ENCODE measurements around the gene FIG4.
"Not testable (repeated sequence)": the region's sequence is repeated elsewhere in the genome, so short reads cannot be mapped to it uniquely, and the experiment has no call there.

The FIG4 gene

DNA sequence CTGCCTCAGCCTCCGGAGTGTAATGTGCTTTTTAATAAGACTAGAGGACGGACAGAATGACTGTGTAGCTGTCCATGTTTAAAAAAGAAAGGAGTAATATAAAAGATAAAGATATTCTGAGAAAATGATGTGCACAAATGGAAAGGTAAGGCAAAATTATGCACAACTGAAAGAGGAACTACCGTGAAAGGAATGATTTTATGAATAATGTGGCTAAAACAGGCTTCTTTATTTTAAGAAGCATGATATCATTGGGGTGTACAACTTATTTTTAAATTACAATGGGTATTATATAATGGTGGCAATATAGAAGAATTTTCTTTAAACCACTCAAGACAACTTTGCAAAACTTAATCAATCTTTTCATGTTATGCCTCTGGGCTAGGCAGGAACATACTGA, 78.1 kb downstream of the FIG4 start:
- Histone ChIP-seq H3K9me3 (ENCODE audit: insufficient read depth, low read depth, low read length) (no peaks in the 10 kb centered on the region), H3K4me1 (ENCODE audit: insufficient read depth, low read length, poor library complexity, severe bottlenecking) (peaks cover 5% of the 10 kb centered on the region), H3K4me3 (ENCODE audit: low read length, poor library complexity, severe bottlenecking) (no peak overlapping the region), H3F3A (ENCODE audit: low read depth) (no peaks in the 10 kb centered on the region), H3K9me2 (replicated peaks; ENCODE audit: low read depth, low read length) (no peaks in the 10 kb centered on the region), H4K20me1 (ENCODE audit: insufficient read depth, low read length, poor library complexity, severe bottlenecking) (no peaks in the 10 kb centered on the region), H3K9ac (ENCODE audit: low read depth, low read length, poor library complexity, severe bottlenecking) (no peak overlapping the region), H3K4me2 (ENCODE audit: low read depth, low read length, poor library complexity, severe bottlenecking) (no peak overlapping the region), H3K36me3 (ENCODE audit: insufficient read depth, low read length) (no peaks in the 10 kb centered on the region), H3K79me2 (ENCODE audit: insufficient read depth, low read length) (no peaks in the 10 kb centered on the region), H3K27me3 (ENCODE audit: insufficient read depth, low read length, poor library complexity, severe bottlenecking) (no peaks in the 10 kb centered on the region), H2AFZ (ENCODE audit: low read length) (no peak overlapping the region)
- no peak for TF ChIP-seq EZH2phosphoT487 (IDR thresholded peaks at IDR 0.05; ENCODE audit: borderline replicate concordance)
- TF ChIP-seq, protein P1, sequence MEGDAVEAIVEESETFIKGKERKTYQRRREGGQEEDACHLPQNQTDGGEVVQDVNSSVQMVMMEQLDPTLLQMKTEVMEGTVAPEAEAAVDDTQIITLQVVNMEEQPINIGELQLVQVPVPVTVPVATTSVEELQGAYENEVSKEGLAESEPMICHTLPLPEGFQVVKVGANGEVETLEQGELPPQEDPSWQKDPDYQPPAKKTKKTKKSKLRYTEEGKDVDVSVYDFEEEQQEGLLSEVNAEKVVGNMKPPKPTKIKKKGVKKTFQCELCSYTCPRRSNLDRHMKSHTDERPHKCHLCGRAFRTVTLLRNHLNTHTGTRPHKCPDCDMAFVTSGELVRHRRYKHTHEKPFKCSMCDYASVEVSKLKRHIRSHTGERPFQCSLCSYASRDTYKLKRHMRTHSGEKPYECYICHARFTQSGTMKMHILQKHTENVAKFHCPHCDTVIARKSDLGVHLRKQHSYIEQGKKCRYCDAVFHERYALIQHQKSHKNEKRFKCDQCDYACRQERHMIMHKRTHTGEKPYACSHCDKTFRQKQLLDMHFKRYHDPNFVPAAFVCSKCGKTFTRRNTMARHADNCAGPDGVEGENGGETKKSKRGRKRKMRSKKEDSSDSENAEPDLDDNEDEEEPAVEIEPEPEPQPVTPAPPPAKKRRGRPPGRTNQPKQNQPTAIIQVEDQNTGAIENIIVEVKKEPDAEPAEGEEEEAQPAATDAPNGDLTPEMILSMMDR (conservative IDR thresholded peaks at IDR 0.05; ENCODE audit: low read length) = no peak

DNA sequence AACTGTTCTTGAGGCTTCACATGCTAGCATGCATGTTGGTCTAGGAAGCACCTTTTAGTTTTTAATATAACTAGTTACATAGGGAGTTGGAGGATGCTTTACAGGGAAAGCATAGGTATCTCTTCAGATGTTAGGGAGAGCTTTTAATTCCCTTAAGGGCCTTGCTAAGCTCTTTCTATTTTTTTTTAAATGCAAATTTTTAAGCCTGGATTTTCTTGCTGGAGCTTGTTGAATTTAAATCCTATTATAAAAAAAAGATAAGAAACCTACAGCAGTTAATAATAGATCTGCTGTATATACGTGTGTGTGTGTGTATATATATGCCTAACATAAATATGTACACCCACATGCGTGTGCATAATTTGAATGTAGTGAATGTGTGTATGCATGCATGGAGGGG, 79.0 kb downstream of the FIG4 start:
- Histone ChIP-seq H3K4me1 (ENCODE audit: insufficient read depth, low read length, poor library complexity, severe bottlenecking) (peaks cover 5% of the 10 kb centered on the region), H3K9me2 (replicated peaks; ENCODE audit: low read depth, low read length) (no peaks in the 10 kb centered on the region), H3K9ac (ENCODE audit: low read depth, low read length, poor library complexity, severe bottlenecking) (no peak overlapping the region), H3K4me2 (ENCODE audit: low read depth, low read length, poor library complexity, severe bottlenecking) (no peak overlapping the region), H3K79me2 (ENCODE audit: insufficient read depth, low read length) (no peaks in the 10 kb centered on the region), H3K9me3 (ENCODE audit: insufficient read depth, low read depth, low read length) (no peaks in the 10 kb centered on the region), H4K20me1 (ENCODE audit: insufficient read depth, low read length, poor library complexity, severe bottlenecking) (no peaks in the 10 kb centered on the region), H3F3A (ENCODE audit: low read depth) (no peaks in the 10 kb centered on the region), H2AFZ (ENCODE audit: low read length) (no peak overlapping the region), H3K27me3 (ENCODE audit: insufficient read depth, low read length, poor library complexity, severe bottlenecking) (no peaks in the 10 kb centered on the region), H3K4me3 (ENCODE audit: low read length, poor library complexity, severe bottlenecking) (no peak overlapping the region), H3K36me3 (ENCODE audit: insufficient read depth, low read length) (no peaks in the 10 kb centered on the region)
- no peak for TF ChIP-seq EZH2phosphoT487 (IDR thresholded peaks at IDR 0.05; ENCODE audit: borderline replicate concordance)
- TF ChIP-seq, protein P1 (conservative IDR thresholded peaks at IDR 0.05; ENCODE audit: low read length) = no peak

DNA sequence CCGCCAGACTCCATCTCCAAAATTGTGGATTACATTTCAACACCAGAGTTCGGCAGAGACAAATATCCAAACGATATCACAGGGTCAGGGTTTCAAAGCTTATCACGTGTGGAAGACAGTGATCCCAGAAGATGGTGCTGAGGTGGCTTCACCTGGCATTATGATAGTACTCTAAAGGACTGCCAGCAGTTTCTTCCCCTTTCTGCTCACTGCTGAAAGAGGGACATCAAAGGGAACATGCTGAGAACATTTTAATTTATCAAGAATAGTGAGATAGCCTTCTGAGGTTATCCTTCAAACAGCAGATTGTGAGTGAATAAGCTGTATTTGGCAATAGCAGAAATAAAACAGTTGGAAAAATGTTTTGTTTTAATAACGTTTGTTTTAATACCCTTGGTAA, 79.7 kb downstream of the FIG4 start:
- H3F3A ChIP-seq (ENCODE audit: low read depth) = no peaks in the 10 kb centered on the region
- no peak overlapping the region for H3K4me3 ChIP-seq (ENCODE audit: low read length, poor library complexity, severe bottlenecking)
- peaks cover 5% of the 10 kb centered on the region for H3K4me1 ChIP-seq (ENCODE audit: insufficient read depth, low read length, poor library complexity, severe bottlenecking)
- no peaks in the 10 kb centered on the region for H3K36me3 ChIP-seq (ENCODE audit: insufficient read depth, low read length)
- TF ChIP-seq, protein P1 (conservative IDR thresholded peaks at IDR 0.05; ENCODE audit: low read length) = no peak
- TF ChIP-seq EZH2phosphoT487 (IDR thresholded peaks at IDR 0.05; ENCODE audit: borderline replicate concordance) = no peak
- no peaks in the 10 kb centered on the region for H3K27me3 ChIP-seq (ENCODE audit: insufficient read depth, low read length, poor library complexity, severe bottlenecking)
- H4K20me1 ChIP-seq (ENCODE audit: insufficient read depth, low read length, poor library complexity, severe bottlenecking) = no peaks in the 10 kb centered on the region
- no peak overlapping the region for H3K9ac ChIP-seq (ENCODE audit: low read depth, low read length, poor library complexity, severe bottlenecking)
- no peak overlapping the region for H2AFZ ChIP-seq (ENCODE audit: low read length)
- no peaks in the 10 kb centered on the region for H3K79me2 ChIP-seq (ENCODE audit: insufficient read depth, low read length)
- H3K9me2 ChIP-seq (replicated peaks; ENCODE audit: low read depth, low read length) = no peaks in the 10 kb centered on the region
- no peaks in the 10 kb centered on the region for H3K9me3 ChIP-seq (ENCODE audit: insufficient read depth, low read depth, low read length)
- H3K4me2 ChIP-seq (ENCODE audit: low read depth, low read length, poor library complexity, severe bottlenecking) = no peak overlapping the region

DNA sequence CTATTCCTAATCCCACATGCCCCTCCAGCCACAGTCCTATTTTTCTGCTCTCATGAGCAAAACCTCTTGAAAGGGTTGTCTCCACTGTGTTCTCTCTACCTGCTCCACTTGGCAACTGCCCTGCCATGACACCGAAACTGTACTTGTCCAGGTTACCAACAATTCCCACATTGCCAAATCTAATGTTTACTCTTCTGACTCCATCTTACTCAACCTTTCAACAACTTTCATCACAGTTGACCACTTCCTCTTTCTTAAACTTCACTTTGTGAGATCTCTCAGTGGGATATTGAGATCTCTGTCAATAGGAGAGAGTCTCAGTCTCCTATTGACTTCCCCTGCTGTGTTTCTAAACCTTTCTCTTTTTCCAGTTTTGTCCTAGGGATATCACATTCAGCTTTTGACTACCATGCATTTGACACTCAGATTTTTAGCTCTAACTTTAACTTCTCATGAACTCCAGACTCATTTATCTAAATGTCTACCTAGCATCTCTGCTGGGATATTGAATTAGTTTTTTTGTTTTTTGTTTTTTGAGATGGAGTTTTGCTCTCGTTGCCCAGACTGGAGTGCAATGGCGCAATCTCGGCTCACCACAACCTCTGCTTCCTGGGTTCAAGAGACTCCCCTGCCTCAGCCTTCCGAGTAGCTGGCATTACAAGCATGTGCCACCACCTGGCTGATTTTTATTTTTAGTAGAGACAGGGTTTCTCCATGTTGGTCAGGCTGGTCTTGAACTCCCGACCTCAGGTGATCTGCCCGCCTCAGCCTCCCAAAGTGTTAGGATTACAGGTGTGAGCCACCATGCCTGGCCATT, 81.1 kb downstream of the FIG4 start:
- H3K4me1 ChIP-seq (ENCODE audit: insufficient read depth, low read length, poor library complexity, severe bottlenecking); H3F3A ChIP-seq (ENCODE audit: low read depth); H2AFZ ChIP-seq (ENCODE audit: low read length); H3K9me3 ChIP-seq (ENCODE audit: insufficient read depth, low read depth, low read length); H4K20me1 ChIP-seq (ENCODE audit: insufficient read depth, low read length, poor library complexity, severe bottlenecking); H3K36me3 ChIP-seq (ENCODE audit: insufficient read depth, low read length); H3K4me3 ChIP-seq (ENCODE audit: low read length, poor library complexity, severe bottlenecking); H3K9me2 ChIP-seq (replicated peaks; ENCODE audit: low read depth, low read length); H3K79me2 ChIP-seq (ENCODE audit: insufficient read depth, low read length); H3K27me3 ChIP-seq (ENCODE audit: insufficient read depth, low read length, poor library complexity, severe bottlenecking); H3K9ac ChIP-seq (ENCODE audit: low read depth, low read length, poor library complexity, severe bottlenecking); H3K4me2 ChIP-seq (ENCODE audit: low read depth, low read length, poor library complexity, severe bottlenecking): not testable (repeated sequence)
